C4-2B (cell line): ENCODE measurements around the gene ALOXE3.

Source experiments
- ZFX ChIP-seq: fragments of 450-650 bp; IDR thresholded peaks from 2 replicates; pipeline ENCODE4 v1.6.1; 2017
- TF ChIP-seq, protein P1 (sequence below): fragments of 450-650 bp; conservative IDR thresholded peaks from 2 replicates; pipeline ENCODE4 v1.5.1; 2017; ENCODE audit warnings: mild to moderate bottlenecking

DNA sequence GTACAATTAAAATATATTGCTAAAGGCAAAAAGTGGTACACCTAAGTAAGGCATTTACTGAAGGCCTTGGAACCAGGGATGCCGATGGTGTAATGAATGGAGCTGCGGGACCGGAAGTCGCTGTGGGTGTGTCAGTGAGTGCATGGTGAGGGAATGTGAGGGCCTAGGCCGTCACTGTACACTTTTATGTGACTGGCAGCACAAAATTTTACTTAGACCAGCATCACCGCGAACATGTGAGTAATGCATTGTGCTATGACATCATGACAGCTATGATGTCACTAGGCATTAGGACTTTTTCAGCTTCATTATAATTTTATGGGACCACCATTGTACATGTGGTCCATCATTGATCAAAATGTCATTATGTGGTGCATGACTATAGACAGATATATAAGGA, 64.7 kb downstream of the ALOXE3 start:
- TF ChIP-seq, protein P1, sequence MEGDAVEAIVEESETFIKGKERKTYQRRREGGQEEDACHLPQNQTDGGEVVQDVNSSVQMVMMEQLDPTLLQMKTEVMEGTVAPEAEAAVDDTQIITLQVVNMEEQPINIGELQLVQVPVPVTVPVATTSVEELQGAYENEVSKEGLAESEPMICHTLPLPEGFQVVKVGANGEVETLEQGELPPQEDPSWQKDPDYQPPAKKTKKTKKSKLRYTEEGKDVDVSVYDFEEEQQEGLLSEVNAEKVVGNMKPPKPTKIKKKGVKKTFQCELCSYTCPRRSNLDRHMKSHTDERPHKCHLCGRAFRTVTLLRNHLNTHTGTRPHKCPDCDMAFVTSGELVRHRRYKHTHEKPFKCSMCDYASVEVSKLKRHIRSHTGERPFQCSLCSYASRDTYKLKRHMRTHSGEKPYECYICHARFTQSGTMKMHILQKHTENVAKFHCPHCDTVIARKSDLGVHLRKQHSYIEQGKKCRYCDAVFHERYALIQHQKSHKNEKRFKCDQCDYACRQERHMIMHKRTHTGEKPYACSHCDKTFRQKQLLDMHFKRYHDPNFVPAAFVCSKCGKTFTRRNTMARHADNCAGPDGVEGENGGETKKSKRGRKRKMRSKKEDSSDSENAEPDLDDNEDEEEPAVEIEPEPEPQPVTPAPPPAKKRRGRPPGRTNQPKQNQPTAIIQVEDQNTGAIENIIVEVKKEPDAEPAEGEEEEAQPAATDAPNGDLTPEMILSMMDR = no peak
- TF ChIP-seq ZFX = no peak
